Heart left ventricle (tissue), 16 donors: Measurements from ENCODE around the gene DMD. TPM values are rescaled to one million over a fixed set of nuclear protein-coding genes. Genes with fewer than 3 reads are reported as not detected.

ENCODE experiments used
- ATAC-seq, 4 donors: fragments of 200-7000 bp; cut with Tn5 transposase; one replicate each; pipeline ENCODE4 v1.9.1; 2020 to 2022; ENCODE audit warnings: moderate library complexity in 4 of 4, mild to moderate bottlenecking in 3 of 4, moderate number of reproducible peaks in 1 of 4
- DNase-seq, 5 donors: peaks; one replicate each; pipeline ENCODE4 v3.0.0-alpha.2; 2020
- H3K27ac ChIP-seq, 12 donors: fragments of 200-600 bp; sonication (generic) in 4 of 12; one replicate each; pipeline versions ENCODE4 v1.5.0 to v1.8.0; 2016 to 2022; ENCODE audit warnings: mild to moderate bottlenecking in 2 of 12
- H3K27me3 ChIP-seq, 9 donors: fragments of 200-600 bp; sonication (generic) in 2 of 9; one replicate each; pipeline versions ENCODE4 v1.5.1 to v1.8.0; 2016 to 2022; ENCODE audit warnings: mild to moderate bottlenecking in 3 of 9
- H3K36me3 ChIP-seq, 9 donors: fragments of 200-600 bp; sonication (generic) in 2 of 9; one replicate each; pipeline versions ENCODE4 v1.5.0 to v1.8.0; 2018 to 2022; ENCODE audit warnings: mild to moderate bottlenecking in 2 of 9
- H3K4me1 ChIP-seq, 12 donors: fragments of 200-600 bp; sonication (generic) in 4 of 12; one replicate each; pipeline versions ENCODE4 v1.5.0 to v1.8.0; 2016 to 2022; ENCODE audit warnings: mild to moderate bottlenecking in 3 of 12
- H3K4me3 ChIP-seq, 12 donors: fragments of 200-600 bp; sonication (generic) in 4 of 12; one replicate each; pipeline versions ENCODE4 v1.5.0 to v1.8.0; 2017 to 2022; ENCODE audit warnings: mild to moderate bottlenecking in 9 of 12, moderate library complexity in 4 of 12
- H3K9me3 ChIP-seq, 12 donors: fragments of 200-600 bp; sonication (generic) in 4 of 12; one replicate each; pipeline versions ENCODE4 v1.5.0 to v1.8.0; 2016 to 2022; ENCODE audit warnings: mild to moderate bottlenecking in 1 of 12
- POLR2A ChIP-seq, 2 donors: fragments of 450-650 bp; IDR thresholded peaks; one replicate each; pipeline ENCODE4 v1.6.1; 2017; ENCODE audit warnings: antibody characterized with exemption in 2 of 2, mild to moderate bottlenecking in 2 of 2, moderate library complexity in 2 of 2
- WGBS, 4 donors: extraction: QIAGEN DNeasy Blood & Tissue Kit in 2 of 4; methylation state at CpG; one replicate each; pipeline versions ENCODE4 v1.1.5 to v1.1.7; 2013 to 2018; 5-methylcytosine and 5-hydroxymethylcytosine counted together
- intact Hi-C, 10 donors: fragments of 100-400 bp; cut with DNase I; formaldehyde crosslinking; loops; one replicate each; pipeline versions ENCODE4 v1.11.1 to v1.14.2; 2022
- polyA plus RNA-seq, 2 donors: library from polyadenylated mRNA; stranded (reverse); fragments of 200-250 nt; gene quantifications; one replicate each; pipeline ENCODE4 v1.2.3, GENCODE V29; 2013
- total RNA-seq, 9 donors: library from RNA; depleted of rRNA in 2 of 9; stranded (reverse); fragments of >200 nt in 2 of 9; fragmentation: NEBNext Ultra II Directional in 3 of 9; extraction: Animal tissue kit (Norgen Biotek cat#: 25700) in 3 of 9; gene quantifications; one replicate each; pipeline versions ENCODE4 v1.1.0 to v1.2.4, GENCODE V29; 2016 to 2023
- TF ChIP-seq, protein P1 (sequence below), 12 donors: fragments of 200-600 bp; sonication (generic) in 4 of 12; IDR thresholded peaks; one replicate each; pipeline versions ENCODE4 v1.5.0 to v1.8.0; 2018 to 2022; ENCODE audit warnings: antibody characterized with exemption in 12 of 12, mild to moderate bottlenecking in 5 of 12
- donor health status: ischemic (EF 13 %, LVEDD 7.1; RV severe dilation, severe dysfunction).
- donor health status: healthy with polysubstance abuse.
- donor health status: DM: no; HTN: yes; CAD: no.
- donor health status: DM: no; HTN: no; CAD: no.
- donor health status: ischemic (EF 25% LVEDD 6.9; RV normal size, moderate dysfunction).
- donor health status: ischemic (EF 25% LVEDD 5.7; RV mildly dilated, moderate dysfunction).
- donor health status: healthy.
- donor health status: DM: yes; HTN: yes; CAD: no.
- donor health status: ischemic (EF 35%, LVEDD 5.7; RV mildly dilated, moderate dysfunction).
- donor health status: nonischemic (EF 11% LVEDD 7.7; RV severe dilation, severe dysfunction).
- donor health status: DM: yes; HTN: yes; CAD: no.
- donor health status: PGD.
- donor health status: ischemic (EF 29% LVEDD 5.4; RV normal size, mild dysfunction).
- donor health status: nonischemic (EF 23%, LVEDD 6.1; RV moderate dilation, normal function).

The DMD gene
- total and polyA plus RNA-seq, 11 donors: 34.7 to 236 (median 162) TPM

DNA sequence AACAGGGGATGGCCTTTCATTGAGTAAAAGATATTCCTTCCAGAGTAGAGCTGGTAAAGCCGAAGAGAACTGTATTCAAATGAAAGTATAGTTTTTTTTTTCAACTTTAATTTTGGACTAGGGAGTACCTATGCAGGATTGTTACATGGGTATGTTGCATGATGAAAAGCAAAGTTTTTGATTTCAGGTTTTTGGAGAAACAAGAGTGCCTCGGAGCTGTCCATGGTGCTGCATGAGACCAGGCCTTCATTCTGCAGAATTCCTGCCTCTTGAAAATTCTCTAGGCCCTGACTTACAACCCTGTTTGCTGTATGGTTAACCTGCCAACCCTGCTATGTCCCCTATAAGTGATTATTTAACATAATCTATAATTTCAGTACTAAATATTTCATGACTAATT is 1073.8 kb downstream of the DMD start:
- 44 to 62% (median 57%) methylated on average over 2 of the region's 2 CpGs for WGBS, 4 donors
- DNase-seq (peak in 1 of 5 donors; percentile 3), ATAC-seq (no peak)
- Histone ChIP-seq H3K36me3 (no peaks in the 10 kb centered on the region), H3K27me3 (no peaks in the 10 kb centered on the region), H3K27ac (no peak overlapping the region), H3K4me3 (no peak overlapping the region), H3K9me3 (no peaks in the 10 kb centered on the region), H3K4me1 (no peaks in the 10 kb centered on the region)
- intact Hi-C loops: no loop called here
- TF ChIP-seq POLR2A (IDR thresholded peaks at IDR 0.05): no peak
- TF ChIP-seq, protein P1, sequence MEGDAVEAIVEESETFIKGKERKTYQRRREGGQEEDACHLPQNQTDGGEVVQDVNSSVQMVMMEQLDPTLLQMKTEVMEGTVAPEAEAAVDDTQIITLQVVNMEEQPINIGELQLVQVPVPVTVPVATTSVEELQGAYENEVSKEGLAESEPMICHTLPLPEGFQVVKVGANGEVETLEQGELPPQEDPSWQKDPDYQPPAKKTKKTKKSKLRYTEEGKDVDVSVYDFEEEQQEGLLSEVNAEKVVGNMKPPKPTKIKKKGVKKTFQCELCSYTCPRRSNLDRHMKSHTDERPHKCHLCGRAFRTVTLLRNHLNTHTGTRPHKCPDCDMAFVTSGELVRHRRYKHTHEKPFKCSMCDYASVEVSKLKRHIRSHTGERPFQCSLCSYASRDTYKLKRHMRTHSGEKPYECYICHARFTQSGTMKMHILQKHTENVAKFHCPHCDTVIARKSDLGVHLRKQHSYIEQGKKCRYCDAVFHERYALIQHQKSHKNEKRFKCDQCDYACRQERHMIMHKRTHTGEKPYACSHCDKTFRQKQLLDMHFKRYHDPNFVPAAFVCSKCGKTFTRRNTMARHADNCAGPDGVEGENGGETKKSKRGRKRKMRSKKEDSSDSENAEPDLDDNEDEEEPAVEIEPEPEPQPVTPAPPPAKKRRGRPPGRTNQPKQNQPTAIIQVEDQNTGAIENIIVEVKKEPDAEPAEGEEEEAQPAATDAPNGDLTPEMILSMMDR (IDR thresholded peaks at IDR 0.05): no peak

DNA sequence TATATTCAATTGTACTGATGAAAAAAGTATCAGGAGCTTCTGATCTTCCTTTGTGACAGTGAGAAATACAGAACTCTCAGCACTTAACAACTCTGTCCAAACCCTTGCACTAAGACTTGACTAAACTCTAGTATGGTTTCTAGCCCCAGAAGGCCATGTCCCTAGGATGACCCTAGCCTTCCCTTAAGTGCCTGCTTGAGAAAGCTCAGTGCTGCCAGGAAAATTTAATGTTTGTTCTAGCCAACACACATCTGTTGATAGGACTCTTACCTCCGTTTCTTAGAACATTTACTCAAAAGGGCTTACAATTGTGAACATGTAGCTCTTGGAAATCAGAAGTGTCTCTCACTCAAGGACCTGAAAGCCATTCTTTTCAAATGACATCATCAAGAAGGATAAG is 1084.4 kb downstream of the DMD start:
- ATAC-seq (peak in 1 of 4 donors; percentile 29), DNase-seq (no peak)
- Histone ChIP-seq H3K36me3 (no peaks in the 10 kb centered on the region), H3K27me3 (no peaks in the 10 kb centered on the region), H3K4me1 (peaks cover 0 to 9% (median 0%) of the 10 kb centered on the region in 12 donors), H3K27ac (no peak overlapping the region), H3K4me3 (no peak overlapping the region), H3K9me3 (no peaks in the 10 kb centered on the region)
- intact Hi-C loops: no loop called here
- 5 to 22% (median 11%) methylated on average over 1 of the region's 1 CpG for WGBS, 4 donors
- TF ChIP-seq, protein P1 (IDR thresholded peaks at IDR 0.05): no peak
- no peak for TF ChIP-seq POLR2A (IDR thresholded peaks at IDR 0.05)

DNA sequence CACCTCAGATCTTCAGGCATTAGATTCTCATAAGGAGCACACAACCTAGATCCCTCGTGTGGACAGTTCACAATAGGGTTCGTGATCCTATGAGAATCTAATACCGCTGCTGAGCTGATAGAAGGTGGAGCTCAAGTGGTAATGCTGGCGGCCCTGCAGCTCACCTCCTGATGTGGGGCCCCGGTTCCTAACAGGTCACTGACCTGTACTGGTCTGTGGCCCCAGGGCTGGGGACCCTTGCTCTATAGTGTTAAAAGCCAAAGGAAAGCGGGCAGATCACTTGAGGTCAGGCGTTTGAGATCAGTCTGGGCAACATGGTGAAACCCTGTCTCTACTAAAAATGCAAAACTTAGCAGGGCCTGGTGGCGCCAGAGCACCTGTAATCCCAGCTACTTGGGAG is 1092.5 kb downstream of the DMD start:
- ATAC-seq (no peak), DNase-seq (no peak)
- Histone ChIP-seq H3K4me3 (no peak overlapping the region), H3K9me3 (no peaks in the 10 kb centered on the region), H3K27me3 (no peaks in the 10 kb centered on the region), H3K27ac (no peak overlapping the region), H3K4me1 (no peaks in the 10 kb centered on the region), H3K36me3 (no peaks in the 10 kb centered on the region)
- 75 to 89% (median 80%) methylated on average over 8 of the region's 8 CpGs for WGBS, 4 donors
- intact Hi-C loops: no loop called here
- TF ChIP-seq POLR2A (IDR thresholded peaks at IDR 0.05): no peak
- TF ChIP-seq, protein P1 (IDR thresholded peaks at IDR 0.05): no peak

DNA sequence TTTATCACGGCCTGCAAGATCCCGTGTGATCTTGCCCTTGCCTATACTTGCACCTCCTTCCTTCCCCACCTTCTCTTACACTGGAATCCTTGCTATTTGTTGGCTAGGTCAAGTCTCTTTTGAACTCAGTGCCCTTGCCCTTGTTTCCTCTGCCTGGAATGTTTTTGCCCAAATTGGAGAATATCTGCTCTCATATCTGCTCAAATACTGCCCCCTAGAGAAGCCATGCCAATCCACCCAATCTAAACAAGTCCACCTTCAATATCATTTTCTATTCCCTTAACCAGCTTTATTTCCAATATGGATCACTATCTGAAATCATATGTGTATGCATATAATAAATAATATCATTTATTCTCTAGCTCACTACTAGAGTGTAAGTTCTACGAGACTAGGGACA is 1095.3 kb downstream of the DMD start:
- no peak for ATAC-seq

More for the DNA sequence above, 1095.3 kb downstream of the DMD start:
- TF ChIP-seq, protein P1 (IDR thresholded peaks at IDR 0.05): no peak
- TF ChIP-seq POLR2A (IDR thresholded peaks at IDR 0.05): no peak
- H3K36me3 ChIP-seq: no peaks in the 10 kb centered on the region
- no peaks in the 10 kb centered on the region for H3K9me3 ChIP-seq
- H3K4me3 ChIP-seq: no peak overlapping the region
- H3K27me3 ChIP-seq: no peaks in the 10 kb centered on the region
- H3K27ac ChIP-seq: no peak overlapping the region
- no peaks in the 10 kb centered on the region for H3K4me1 ChIP-seq
- 66 to 71% (median 70%) methylated on average over 3 of the region's 3 CpGs for WGBS, 4 donors
- no peak for DNase-seq
- intact Hi-C loops: no loop called here
